CD8-positive, alpha-beta memory T cell (primary cell): ENCODE data around the gene SLC25A24. TPM values are rescaled to one million over a fixed set of nuclear protein-coding genes. Genes with fewer than 3 reads are reported as not detected.
A peak's percentile ranks its signal among the peaks of the same experiment; 100 is the strongest.

ENCODE experiments used
- CTCF ChIA-PET: fragments of 350-600 bp; sonication (Branson Sonifier 250); formaldehyde crosslinking; loops from one replicate; lab custom pipeline; 2021; ENCODE audit warnings: antibody characterized with exemption; lab: Charles Lee
- POLR2A ChIA-PET: fragments of 350-600 bp; sonication (Branson Sonifier 250); formaldehyde crosslinking; loops from one replicate; lab custom pipeline; 2021; ENCODE audit warnings: antibody characterized with exemption; lab: Charles Lee
- DNase-seq, 5 donors: peaks; one replicate each; pipeline versions ENCODE4 v3.0.0 to v3.0.0-alpha.2; 2020 to 2022; ENCODE audit warnings: mixed read lengths in 1 of 5
- H3K27ac ChIP-seq: one replicate; pipeline ENCODE4 v1.7.0; 2013; ENCODE audit warnings: low read depth, mild to moderate bottlenecking, low read length, moderate library complexity
- H3K27me3 ChIP-seq: 2 replicates; pipeline ENCODE4 v1.7.0; 2013; ENCODE audit warnings: low read length, mild to moderate bottlenecking; ENCODE audit not compliant: insufficient read depth, poor library complexity, severe bottlenecking
- H3K36me3 ChIP-seq: 2 replicates; pipeline ENCODE4 v1.7.0; 2013; ENCODE audit warnings: mild to moderate bottlenecking, low read length, moderate library complexity; ENCODE audit not compliant: insufficient read depth
- H3K4me1 ChIP-seq: 2 replicates; pipeline ENCODE4 v1.7.0; 2013; ENCODE audit warnings: mild to moderate bottlenecking, low read length, moderate library complexity; ENCODE audit not compliant: insufficient read depth
- H3K4me3 ChIP-seq: 2 replicates; pipeline ENCODE4 v1.7.0; 2013; ENCODE audit warnings: mild to moderate bottlenecking, low read length
- H3K9me3 ChIP-seq: 2 replicates; pipeline ENCODE4 v1.7.0; 2013; ENCODE audit warnings: mild to moderate bottlenecking, low read length
- H3K27ac Mint-ChIP-seq, 8 donors: one replicate each; pipeline ENCODE4 v1.8.0; 2020 to 2021; ENCODE audit warnings: mixed read lengths in 8 of 8, mild to moderate bottlenecking in 6 of 8, inconsistent platforms in 3 of 8, moderate library complexity in 3 of 8
- H3K27me3 Mint-ChIP-seq, 2 donors: one replicate each; pipeline ENCODE4 v1.8.0; 2020 to 2021; ENCODE audit warnings: mixed read lengths in 2 of 2, mild to moderate bottlenecking in 1 of 2, moderate library complexity in 1 of 2
- H3K36me3 Mint-ChIP-seq, 3 donors: one replicate each; pipeline ENCODE4 v1.8.0; 2020 to 2021; ENCODE audit warnings: mixed read lengths in 3 of 3, inconsistent platforms in 1 of 3, mild to moderate bottlenecking in 1 of 3
- H3K4me1 Mint-ChIP-seq, 3 donors: one replicate each; pipeline ENCODE4 v1.8.0; 2020 to 2021; ENCODE audit warnings: mixed read lengths in 3 of 3, inconsistent platforms in 1 of 3, mild to moderate bottlenecking in 1 of 3
- H3K4me3 Mint-ChIP-seq, 7 donors: one replicate each; pipeline ENCODE4 v1.8.0; 2020 to 2021; ENCODE audit warnings: mixed read lengths in 7 of 7, mild to moderate bottlenecking in 6 of 7, moderate library complexity in 4 of 7, inconsistent platforms in 2 of 7
- H3K9me3 Mint-ChIP-seq, 5 donors: one replicate each; pipeline ENCODE4 v1.8.0; 2020 to 2022; ENCODE audit warnings: mixed read lengths in 5 of 5, mild to moderate bottlenecking in 3 of 5, moderate library complexity in 2 of 5, inconsistent platforms in 1 of 5
- polyA plus RNA-seq: library from polyadenylated mRNA; unstranded; fragments of 300-500 nt; fragmentation: Illumina TruSeq; gene quantifications from one replicate; pipeline ENCODE4 v1.2.3, GENCODE V29; 2021
- total RNA-seq, 2 experiments: library from RNA; stranded (reverse); gene quantifications; one replicate each; pipeline ENCODE4 v1.2.3, GENCODE V29; 2021

The SLC25A24 gene
- total and polyA plus RNA-seq, 3 experiments from 2014 or later, result 17.4 to 25.0 (median 24.7) TPM

DNA sequence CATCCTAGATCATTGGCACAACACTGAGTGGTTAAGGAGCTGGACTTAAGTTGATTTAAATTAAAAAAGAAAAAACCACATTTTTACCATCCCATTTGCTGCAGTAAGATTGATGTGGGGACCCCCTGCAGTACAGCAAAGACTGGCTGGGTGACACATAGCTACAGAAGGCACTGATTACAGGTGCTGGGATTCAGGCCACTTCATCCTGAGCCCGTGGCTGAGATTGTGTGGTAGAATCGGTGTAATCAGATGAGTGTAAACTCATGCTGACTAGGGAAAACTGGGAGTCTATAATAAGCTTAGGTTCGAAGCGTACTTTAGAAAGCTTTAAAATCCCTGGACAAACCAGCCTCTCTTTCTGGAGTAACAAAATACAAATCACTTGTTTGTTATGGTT is 70.1 kb downstream of the SLC25A24 start:
- H3K27ac Mint-ChIP-seq, result peak overlapping the region in 2 of 8 donors; percentile 3 to 14
- no peak for DNase-seq
- H3K27me3 Mint-ChIP-seq, result no peaks in the 10 kb centered on the region
- Histone ChIP-seq H3K4me3 (no peak overlapping the region), H3K27me3 (no peaks in the 10 kb centered on the region), H3K9me3 (no peaks in the 10 kb centered on the region), H3K27ac (no peak overlapping the region), H3K4me1 (no peaks in the 10 kb centered on the region), H3K36me3 (no peaks in the 10 kb centered on the region)
- peaks cover 0 to 4% (median 0%) of the 10 kb centered on the region in 5 donors for H3K9me3 Mint-ChIP-seq
- peaks cover 5 to 9% (median 5%) of the 10 kb centered on the region in 3 donors for H3K4me1 Mint-ChIP-seq
- POLR2A ChIA-PET, result no interaction called here
- CTCF ChIA-PET, result interaction anchor here (1.4 to 10.3 kb wide), 2 partner anchors 166 to 347 kb away, joined by 3 to 243 read pairs; no protein-coding TSS in a partner anchor
- no peak overlapping the region for H3K4me3 Mint-ChIP-seq
- peaks cover 13 to 18% (median 14%) of the 10 kb centered on the region in 3 donors for H3K36me3 Mint-ChIP-seq

DNA sequence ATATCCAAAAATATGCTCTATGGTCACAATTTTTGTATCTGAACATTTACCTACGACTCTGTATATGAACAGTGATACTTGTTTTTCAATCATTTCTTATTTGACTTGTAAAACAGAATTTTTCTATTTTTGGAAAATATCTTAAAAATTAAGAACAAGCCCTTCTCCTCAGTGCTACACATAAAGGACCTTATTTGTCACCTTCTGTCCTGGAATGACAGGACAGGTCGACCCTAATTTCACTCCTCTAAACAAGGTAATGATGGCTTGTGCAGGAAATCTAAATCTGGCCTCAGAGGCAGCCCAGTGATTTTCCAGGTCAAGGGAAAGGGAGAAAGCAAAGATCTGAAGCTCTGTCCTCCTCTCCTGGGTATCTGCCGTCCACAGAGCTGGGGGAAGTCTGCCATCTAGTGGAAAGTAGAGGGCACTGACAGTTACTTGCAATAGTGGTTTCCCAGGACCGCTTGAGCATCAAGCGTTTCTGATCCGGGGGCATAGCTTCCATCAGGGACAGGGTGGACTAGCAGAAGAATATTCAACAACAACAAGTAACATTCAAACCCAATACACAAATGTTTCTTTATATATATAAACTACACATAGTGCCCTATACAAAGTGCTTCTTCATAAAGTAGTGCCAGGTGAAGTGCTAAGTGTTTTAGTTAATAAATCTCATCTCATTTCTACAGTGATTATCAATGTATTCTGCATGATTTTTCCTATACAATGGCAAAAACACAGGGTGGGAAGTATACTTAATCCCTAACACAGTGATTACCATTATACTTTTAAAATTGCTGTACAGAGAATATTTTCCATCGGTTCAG is 74.6 kb downstream of the SLC25A24 start:
- no peak overlapping the region for H3K4me3 Mint-ChIP-seq

DNA sequence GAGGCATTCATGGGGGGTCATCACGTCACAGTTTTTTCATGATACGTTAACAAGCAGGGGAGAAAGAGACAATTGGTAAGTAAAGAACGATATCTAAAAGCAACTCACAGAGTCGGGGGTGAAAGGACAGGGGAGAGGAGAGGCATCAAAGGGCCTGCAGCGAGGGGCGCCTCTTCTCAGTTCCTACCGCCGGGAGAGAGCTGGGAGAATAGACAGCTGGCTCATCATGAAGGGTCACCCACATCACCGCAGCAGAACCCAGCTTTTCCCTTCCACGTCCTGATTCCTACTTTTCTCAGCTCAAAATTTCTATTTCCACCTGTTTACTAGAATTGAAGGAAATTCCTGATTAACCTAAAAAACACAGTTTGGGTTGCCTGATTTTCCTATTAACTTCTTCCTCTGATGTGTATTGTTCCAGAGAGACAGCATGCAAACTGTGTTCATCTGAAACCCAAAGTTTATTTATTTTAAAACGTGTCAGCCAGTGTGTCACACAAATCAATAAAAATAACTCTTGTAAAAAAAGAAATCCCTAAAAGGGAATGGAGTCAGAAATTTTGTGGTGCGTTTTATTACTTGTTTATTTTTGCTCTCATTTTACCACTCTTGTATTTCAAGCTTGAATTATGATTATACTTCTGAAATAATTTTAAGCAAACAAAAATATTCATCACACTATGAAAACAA is 75.4 kb downstream of the SLC25A24 start:
- H3K36me3 Mint-ChIP-seq, result no peaks in the 10 kb centered on the region
- DNase-seq, result no peak
- CTCF ChIA-PET, result interaction anchor here (0.6 to 10.3 kb wide), 29 partner anchors 9 to 361 kb away, joined by 3 to 243 read pairs (median 4); partner anchors contain the start of gene VAV3
- no peak overlapping the region for H3K27ac Mint-ChIP-seq
- H3K27ac ChIP-seq, result no peak overlapping the region
- no peaks in the 10 kb centered on the region for H3K4me1 ChIP-seq
- H3K4me3 Mint-ChIP-seq, result no peak overlapping the region
- POLR2A ChIA-PET, result interaction anchor here (1.1 kb wide), 1 partner anchor 161 kb away, joined by 3 read pairs; no protein-coding TSS in a partner anchor
- H3K9me3 Mint-ChIP-seq, result no peaks in the 10 kb centered on the region
- peaks cover 5 to 9% (median 5%) of the 10 kb centered on the region in 3 donors for H3K4me1 Mint-ChIP-seq
- no peaks in the 10 kb centered on the region for H3K27me3 ChIP-seq
- H3K27me3 Mint-ChIP-seq, result peaks cover 1 to 4% of the 10 kb centered on the region in 2 donors
- no peak overlapping the region for H3K4me3 ChIP-seq
- H3K36me3 ChIP-seq, result no peaks in the 10 kb centered on the region
- no peaks in the 10 kb centered on the region for H3K9me3 ChIP-seq

More for the DNA sequence above, 74.6 kb downstream of the SLC25A24 start:
- H3K36me3 ChIP-seq, result no peaks in the 10 kb centered on the region
- no peak overlapping the region for H3K27ac ChIP-seq
- no peak overlapping the region for H3K4me3 ChIP-seq
- ChIA-PET CTCF (interaction anchor here (0.6 to 10.3 kb wide), 33 partner anchors 9 to 365 kb away, joined by 3 to 243 read pairs (median 4); partner anchors contain the start of gene VAV3), POLR2A (interaction anchor here (0.7 to 1.1 kb wide), 2 partner anchors 162 to 343 kb away, joined by 3 to 4 read pairs; no protein-coding TSS in a partner anchor)
- H3K4me1 ChIP-seq, result no peaks in the 10 kb centered on the region
- DNase-seq, result peak; percentile 30 to 73 (median 64)
- peak overlapping the region in 3 of 8 donors; percentile 19 to 66 (median 56) for H3K27ac Mint-ChIP-seq
- H3K27me3 Mint-ChIP-seq, result peaks cover 1 to 4% of the 10 kb centered on the region in 2 donors
- no peaks in the 10 kb centered on the region for H3K9me3 ChIP-seq
- H3K9me3 Mint-ChIP-seq, result no peaks in the 10 kb centered on the region
- no peaks in the 10 kb centered on the region for H3K36me3 Mint-ChIP-seq
- H3K27me3 ChIP-seq, result no peaks in the 10 kb centered on the region
- peaks cover 5 to 9% (median 5%) of the 10 kb centered on the region in 3 donors for H3K4me1 Mint-ChIP-seq

DNA sequence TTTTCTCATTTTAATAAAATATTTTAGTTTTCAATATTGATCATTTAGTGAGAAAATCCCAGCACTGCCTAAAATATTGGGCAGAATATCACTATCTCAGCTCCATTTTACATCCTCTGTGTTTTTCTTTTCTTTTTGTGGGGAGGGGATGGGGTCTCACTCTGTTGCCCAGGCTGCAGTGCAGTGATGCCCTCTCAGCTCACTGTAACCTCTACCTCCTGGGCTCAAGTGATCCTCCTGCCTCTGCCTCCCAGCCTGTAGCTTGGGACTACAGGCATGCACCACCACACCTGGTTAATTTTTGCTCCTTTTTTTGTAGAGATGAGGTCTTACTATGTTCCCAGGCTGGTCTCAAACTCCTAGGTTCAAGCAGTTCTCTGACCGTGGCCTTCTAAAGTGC is 76.1 kb downstream of the SLC25A24 start:
- H3K9me3 Mint-ChIP-seq, result no peaks in the 10 kb centered on the region

DNA sequence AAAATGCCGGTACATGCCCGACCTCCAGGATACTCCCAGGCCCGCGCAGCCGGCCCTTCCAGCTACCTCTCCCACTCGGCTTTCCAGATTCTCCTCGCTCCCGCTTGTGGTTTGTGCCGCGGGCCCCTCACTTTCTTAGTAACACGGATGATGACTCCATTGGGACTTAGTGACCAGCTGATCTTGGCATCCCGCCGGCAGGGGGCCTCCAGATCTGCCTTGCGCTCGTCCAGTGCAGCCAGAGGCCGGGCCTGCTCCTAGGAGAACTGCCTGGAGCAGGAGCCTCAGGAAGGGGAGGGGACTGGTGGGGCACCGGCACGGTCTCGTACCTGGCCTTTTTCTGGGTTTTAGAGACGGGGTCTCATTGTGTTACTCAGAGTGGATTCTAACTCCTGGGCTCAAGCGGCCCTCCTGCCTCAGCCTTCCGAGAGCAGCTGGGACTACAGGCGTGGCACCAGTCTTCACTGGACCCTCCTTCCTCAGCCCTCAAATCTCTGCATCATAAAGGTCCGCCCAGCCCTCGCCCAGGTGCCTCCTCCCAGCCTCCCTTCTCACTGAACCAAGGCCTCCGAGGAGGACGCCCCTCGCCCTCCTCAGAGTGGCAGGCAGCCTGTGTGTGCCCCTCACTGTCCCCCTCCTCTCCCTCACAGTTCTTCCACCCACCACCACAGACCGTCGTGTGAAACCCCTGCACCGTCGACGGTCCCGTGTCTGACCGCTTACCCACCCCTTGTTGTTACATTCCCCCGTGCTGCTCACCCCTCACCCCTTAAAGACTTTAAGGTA is 78.6 kb downstream of the SLC25A24 start:
- Mint-ChIP-seq H3K36me3 (no peaks in the 10 kb centered on the region), H3K4me1 (peaks cover 5 to 9% (median 5%) of the 10 kb centered on the region in 3 donors), H3K27ac (no peak overlapping the region), H3K27me3 (peaks cover 1 to 4% of the 10 kb centered on the region in 2 donors), H3K9me3 (no peaks in the 10 kb centered on the region), H3K4me3 (no peak overlapping the region)
- no peaks in the 10 kb centered on the region for H3K4me1 ChIP-seq
- no peaks in the 10 kb centered on the region for H3K36me3 ChIP-seq
- no peaks in the 10 kb centered on the region for H3K27me3 ChIP-seq
- no peak overlapping the region for H3K27ac ChIP-seq
- H3K4me3 ChIP-seq, result no peak overlapping the region
- ChIA-PET CTCF (interaction anchor here (10.3 kb wide), 1 partner anchor 338 kb away, joined by 243 read pairs; no protein-coding TSS in a partner anchor), POLR2A (no interaction called here)
- H3K9me3 ChIP-seq, result no peaks in the 10 kb centered on the region
- no peak for DNase-seq

More for the DNA sequence above, 76.1 kb downstream of the SLC25A24 start:
- no peak overlapping the region for H3K4me3 Mint-ChIP-seq
- Histone ChIP-seq H3K27ac (no peak overlapping the region), H3K27me3 (no peaks in the 10 kb centered on the region), H3K4me3 (no peak overlapping the region), H3K36me3 (no peaks in the 10 kb centered on the region), H3K4me1 (no peaks in the 10 kb centered on the region), H3K9me3 (no peaks in the 10 kb centered on the region)
- no peak for DNase-seq
- ChIA-PET CTCF (interaction anchor here (1.1 to 10.3 kb wide), 7 partner anchors 12 to 372 kb away, joined by 3 to 243 read pairs (median 3); no protein-coding TSS in a partner anchor), POLR2A (no interaction called here)
- peaks cover 5 to 9% (median 5%) of the 10 kb centered on the region in 3 donors for H3K4me1 Mint-ChIP-seq
- H3K36me3 Mint-ChIP-seq, result no peaks in the 10 kb centered on the region
- peaks cover 1 to 4% of the 10 kb centered on the region in 2 donors for H3K27me3 Mint-ChIP-seq
- H3K27ac Mint-ChIP-seq, result no peak overlapping the region

DNA sequence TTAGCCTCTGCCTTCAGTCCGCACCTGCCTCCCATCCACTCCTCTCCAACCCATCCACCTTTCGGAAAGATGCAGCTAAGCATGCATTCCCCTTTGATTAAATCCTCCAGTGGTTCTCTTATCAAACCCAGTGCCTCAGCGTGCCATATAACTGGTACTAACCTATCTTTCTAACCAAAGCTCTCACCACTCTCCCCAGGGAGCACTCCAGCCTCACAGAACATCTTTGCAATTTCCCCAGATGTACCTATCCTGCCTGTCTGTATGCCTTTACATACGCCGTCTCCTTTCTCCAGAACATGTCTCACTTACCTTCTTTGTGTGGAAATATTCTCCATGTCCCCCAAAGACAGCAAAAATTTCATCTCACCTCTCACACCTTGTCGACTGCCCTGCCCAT is 80.0 kb downstream of the SLC25A24 start:
- H3K27me3 ChIP-seq, result no peaks in the 10 kb centered on the region
- CTCF ChIA-PET, result interaction anchor here (2.1 kb wide), 1 partner anchor 338 kb away, joined by 8 read pairs; no protein-coding TSS in a partner anchor
- no peak for DNase-seq
- H3K4me3 ChIP-seq, result no peak overlapping the region
- no peak overlapping the region for H3K27ac Mint-ChIP-seq
- POLR2A ChIA-PET, result no interaction called here
- H3K4me1 ChIP-seq, result no peaks in the 10 kb centered on the region
- no peaks in the 10 kb centered on the region for H3K9me3 Mint-ChIP-seq
- H3K9me3 ChIP-seq, result no peaks in the 10 kb centered on the region
- no peaks in the 10 kb centered on the region for H3K36me3 ChIP-seq
- no peak overlapping the region for H3K4me3 Mint-ChIP-seq
- H3K27ac ChIP-seq, result no peak overlapping the region
- peaks cover 1 to 4% of the 10 kb centered on the region in 2 donors for H3K27me3 Mint-ChIP-seq
- no peaks in the 10 kb centered on the region for H3K36me3 Mint-ChIP-seq
- no peaks in the 10 kb centered on the region for H3K4me1 Mint-ChIP-seq

DNA sequence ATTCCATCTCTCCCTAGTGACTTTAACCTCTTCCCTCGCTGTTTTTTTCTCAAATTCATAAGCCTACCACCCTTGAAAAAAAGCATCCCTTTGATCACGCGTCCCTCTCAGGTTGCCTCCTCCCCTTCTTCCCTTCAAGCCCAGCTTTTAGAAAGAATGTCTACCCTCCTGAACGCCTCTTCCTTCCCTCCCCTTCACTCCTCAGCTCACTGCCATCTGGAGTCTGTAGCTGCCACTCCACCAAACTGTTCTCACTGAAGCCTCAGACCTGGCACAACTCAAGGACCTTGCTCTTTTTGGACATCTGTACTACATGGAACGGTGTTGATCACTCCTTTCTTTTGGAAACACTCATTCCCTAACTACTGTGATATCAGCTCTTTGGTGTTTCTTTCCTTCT is 80.6 kb downstream of the SLC25A24 start:
- H3K4me1 Mint-ChIP-seq, result no peaks in the 10 kb centered on the region
- POLR2A ChIA-PET, result no interaction called here
- no peaks in the 10 kb centered on the region for H3K27me3 ChIP-seq
- DNase-seq, result no peak
- no peaks in the 10 kb centered on the region for H3K36me3 ChIP-seq
- no peaks in the 10 kb centered on the region for H3K4me1 ChIP-seq
- H3K4me3 ChIP-seq, result no peak overlapping the region
- H3K36me3 Mint-ChIP-seq, result no peaks in the 10 kb centered on the region
- H3K27ac Mint-ChIP-seq, result peak overlapping the region in 1 of 8 donors; percentile 95
- no peak overlapping the region for H3K27ac ChIP-seq
- no peak overlapping the region for H3K4me3 Mint-ChIP-seq
- H3K9me3 ChIP-seq, result no peaks in the 10 kb centered on the region
- peaks cover 1 to 4% of the 10 kb centered on the region in 2 donors for H3K27me3 Mint-ChIP-seq
- H3K9me3 Mint-ChIP-seq, result no peaks in the 10 kb centered on the region
- CTCF ChIA-PET, result interaction anchor here (2.1 kb wide), 1 partner anchor 337 kb away, joined by 8 read pairs; no protein-coding TSS in a partner anchor
